ENCODE measurements around the gene ZMYND8.

ZMYND8 gene

DNA sequence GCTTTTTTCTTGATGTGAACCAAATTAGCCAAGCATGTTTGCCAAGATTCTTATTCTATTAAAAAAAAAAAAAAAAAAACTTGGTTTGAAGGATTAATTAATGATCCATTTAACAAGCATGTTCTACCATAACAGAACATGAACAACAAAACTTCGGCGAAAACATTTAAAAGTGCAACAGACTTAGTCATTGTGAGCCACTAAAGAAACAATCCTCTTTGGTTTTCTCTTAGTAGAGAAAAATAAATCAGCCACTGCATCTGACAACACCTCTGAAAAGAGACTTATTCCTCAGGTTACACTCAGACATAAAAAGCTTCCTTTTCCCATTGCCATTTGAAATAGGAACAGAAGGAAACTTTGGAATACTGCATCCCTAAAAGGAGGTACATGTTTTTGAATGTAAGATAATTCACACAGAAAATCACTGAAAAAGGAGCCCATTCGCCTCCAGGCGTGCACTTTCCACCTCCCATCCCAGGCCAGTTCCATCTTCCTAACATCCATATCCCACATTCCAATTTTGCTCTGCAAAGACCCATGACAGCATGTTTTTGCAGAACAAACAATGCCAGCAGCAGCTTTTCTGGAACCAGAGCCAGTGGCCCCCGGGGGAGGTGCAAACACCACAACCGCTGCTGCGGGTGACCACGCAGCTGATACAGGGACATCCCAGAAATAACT is 79.5 kb downstream of the ZMYND8 start:
- Histone ChIP-seq H3F3A (ENCODE audit: insufficient read depth, low read length) (no peaks in the 10 kb centered on the region), H3K4me3 (ENCODE audit: low read depth, low read length, poor library complexity, severe bottlenecking) (no peak overlapping the region), H4K20me1 (ENCODE audit: insufficient read depth, low read length) (no peaks in the 10 kb centered on the region), H3K27me3 (ENCODE audit: insufficient read depth, low read length) (no peaks in the 10 kb centered on the region), H3K4me2 (ENCODE audit: low read length) (no peak overlapping the region), H3K9ac (ENCODE audit: low read length) (no peak overlapping the region), H3K79me2 (ENCODE audit: insufficient read depth, low read length) (peaks cover 5% of the 10 kb centered on the region; the same call in 1 of the 2 replicates), H3K4me1 (ENCODE audit: insufficient read depth, low read length, severe bottlenecking) (peaks cover 3% of the 10 kb centered on the region), H2AFZ (ENCODE audit: low read length) (no peak overlapping the region), H3K9me2 (ENCODE audit: low read depth, low read length) (no peaks in the 10 kb centered on the region), H3K36me3 (ENCODE audit: insufficient read depth, low read length) (peaks cover 93% of the 10 kb centered on the region), H3K27ac (ENCODE audit: low read depth, low read length, poor library complexity, severe bottlenecking) (no peak overlapping the region), H3K9me3 (ENCODE audit: low read length) (no peaks in the 10 kb centered on the region)
- no peak for TF ChIP-seq EZH2 (IDR thresholded peaks at IDR 0.05; ENCODE audit: borderline replicate concordance, low read length)
- TF ChIP-seq, protein P1, sequence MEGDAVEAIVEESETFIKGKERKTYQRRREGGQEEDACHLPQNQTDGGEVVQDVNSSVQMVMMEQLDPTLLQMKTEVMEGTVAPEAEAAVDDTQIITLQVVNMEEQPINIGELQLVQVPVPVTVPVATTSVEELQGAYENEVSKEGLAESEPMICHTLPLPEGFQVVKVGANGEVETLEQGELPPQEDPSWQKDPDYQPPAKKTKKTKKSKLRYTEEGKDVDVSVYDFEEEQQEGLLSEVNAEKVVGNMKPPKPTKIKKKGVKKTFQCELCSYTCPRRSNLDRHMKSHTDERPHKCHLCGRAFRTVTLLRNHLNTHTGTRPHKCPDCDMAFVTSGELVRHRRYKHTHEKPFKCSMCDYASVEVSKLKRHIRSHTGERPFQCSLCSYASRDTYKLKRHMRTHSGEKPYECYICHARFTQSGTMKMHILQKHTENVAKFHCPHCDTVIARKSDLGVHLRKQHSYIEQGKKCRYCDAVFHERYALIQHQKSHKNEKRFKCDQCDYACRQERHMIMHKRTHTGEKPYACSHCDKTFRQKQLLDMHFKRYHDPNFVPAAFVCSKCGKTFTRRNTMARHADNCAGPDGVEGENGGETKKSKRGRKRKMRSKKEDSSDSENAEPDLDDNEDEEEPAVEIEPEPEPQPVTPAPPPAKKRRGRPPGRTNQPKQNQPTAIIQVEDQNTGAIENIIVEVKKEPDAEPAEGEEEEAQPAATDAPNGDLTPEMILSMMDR (IDR thresholded peaks at IDR 0.05; ENCODE audit: low read length): no peak

DNA sequence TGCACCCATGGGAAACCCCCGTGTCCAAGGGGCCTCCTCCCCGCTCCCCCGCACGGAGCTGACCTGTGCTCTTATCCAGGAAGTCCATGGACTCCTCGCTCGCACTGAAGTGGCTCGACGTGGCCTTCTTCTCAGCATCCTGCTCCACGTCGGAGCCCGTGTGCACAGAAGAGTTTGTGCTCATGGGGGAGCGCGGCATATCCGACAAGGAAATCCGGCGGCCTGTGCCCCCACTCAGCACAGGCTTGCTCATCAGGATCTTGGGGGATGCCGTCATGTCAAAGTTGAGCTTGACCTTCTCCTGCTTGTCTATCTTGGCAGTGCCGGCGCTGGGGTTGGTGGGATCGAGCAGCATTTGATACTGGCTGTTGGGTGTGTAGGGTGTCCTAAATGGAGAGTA is 80.2 kb downstream of the ZMYND8 start:
- H3K9me3 ChIP-seq (ENCODE audit: low read length): no peaks in the 10 kb centered on the region
- no peaks in the 10 kb centered on the region for H4K20me1 ChIP-seq (ENCODE audit: insufficient read depth, low read length)
- no peaks in the 10 kb centered on the region for H3K27me3 ChIP-seq (ENCODE audit: insufficient read depth, low read length)
- H3K79me2 ChIP-seq (ENCODE audit: insufficient read depth, low read length): peaks cover 5% of the 10 kb centered on the region; the same call in 1 of the 2 replicates
- H3K36me3 ChIP-seq (ENCODE audit: insufficient read depth, low read length): peaks cover 89% of the 10 kb centered on the region
- H3K4me3 ChIP-seq (ENCODE audit: low read depth, low read length, poor library complexity, severe bottlenecking): no peak overlapping the region
- no peak overlapping the region for H2AFZ ChIP-seq (ENCODE audit: low read length)
- TF ChIP-seq, protein P1 (IDR thresholded peaks at IDR 0.05; ENCODE audit: low read length): no peak
- TF ChIP-seq EZH2 (IDR thresholded peaks at IDR 0.05; ENCODE audit: borderline replicate concordance, low read length): no peak
- no peaks in the 10 kb centered on the region for H3F3A ChIP-seq (ENCODE audit: insufficient read depth, low read length)
- peaks cover 3% of the 10 kb centered on the region for H3K4me1 ChIP-seq (ENCODE audit: insufficient read depth, low read length, severe bottlenecking)
- H3K9me2 ChIP-seq (ENCODE audit: low read depth, low read length): no peaks in the 10 kb centered on the region
- no peak overlapping the region for H3K9ac ChIP-seq (ENCODE audit: low read length)
- no peak overlapping the region for H3K4me2 ChIP-seq (ENCODE audit: low read length)
- H3K27ac ChIP-seq (ENCODE audit: low read depth, low read length, poor library complexity, severe bottlenecking): no peak overlapping the region

DNA sequence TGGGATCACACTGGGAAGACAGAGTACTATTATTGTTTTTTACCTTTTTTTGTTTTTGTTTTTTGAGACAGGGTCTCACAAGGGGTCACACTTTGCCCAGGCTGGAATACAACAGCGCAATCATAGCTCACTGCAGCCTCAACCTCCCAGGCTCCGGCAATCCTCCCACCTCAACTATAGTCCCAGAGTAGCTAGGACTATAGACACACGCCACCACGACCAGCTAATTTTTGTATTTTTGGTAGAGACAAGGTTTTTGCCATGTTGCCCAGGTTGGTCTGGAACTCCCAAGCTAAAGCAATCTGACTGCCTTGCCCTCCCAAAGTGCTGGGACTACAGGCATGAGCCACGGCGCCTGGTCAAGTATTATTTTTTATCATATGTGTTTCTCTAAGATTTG is 81.0 kb downstream of the ZMYND8 start:
- Histone ChIP-seq H3K27me3 (ENCODE audit: insufficient read depth, low read length) (no peaks in the 10 kb centered on the region), H3F3A (ENCODE audit: insufficient read depth, low read length) (no peaks in the 10 kb centered on the region), H3K4me2 (ENCODE audit: low read length) (no peak overlapping the region), H3K9me3 (ENCODE audit: low read length) (no peaks in the 10 kb centered on the region), H3K27ac (ENCODE audit: low read depth, low read length, poor library complexity, severe bottlenecking) (no peak overlapping the region), H3K9ac (ENCODE audit: low read length) (no peak overlapping the region), H3K4me1 (ENCODE audit: insufficient read depth, low read length, severe bottlenecking) (peaks cover 3% of the 10 kb centered on the region), H2AFZ (ENCODE audit: low read length) (no peak overlapping the region), H3K4me3 (ENCODE audit: low read depth, low read length, poor library complexity, severe bottlenecking) (no peak overlapping the region), H3K79me2 (ENCODE audit: insufficient read depth, low read length) (peaks cover 5% of the 10 kb centered on the region; the same call in 1 of the 2 replicates), H4K20me1 (ENCODE audit: insufficient read depth, low read length) (no peaks in the 10 kb centered on the region), H3K36me3 (ENCODE audit: insufficient read depth, low read length) (peaks cover 88% of the 10 kb centered on the region), H3K9me2 (ENCODE audit: low read depth, low read length) (no peaks in the 10 kb centered on the region)
- no peak for TF ChIP-seq EZH2 (IDR thresholded peaks at IDR 0.05; ENCODE audit: borderline replicate concordance, low read length)
- TF ChIP-seq, protein P1 (IDR thresholded peaks at IDR 0.05; ENCODE audit: low read length): no peak

All from OCI-LY1 (cell line).